ENCODE measurements around the gene CASP7. TPM values are rescaled to one million over a fixed set of nuclear protein-coding genes. Genes with fewer than 3 reads are reported as not detected.

Gene CASP7
- total RNA-seq, 1 donor from 2014 or later: 11.6 TPM

- TF ChIP-seq CTCF (IDR thresholded peaks at IDR 0.05; ENCODE audit: unreplicated experiment): no peak
- Mint-ChIP-seq H3K4me1 (ENCODE audit: low read depth) (peaks cover 1% of the 10 kb centered on the region), H3K27me3 (peaks cover 11% of the 10 kb centered on the region), H3K27ac (no peak overlapping the region), H3K4me3 (ENCODE audit: low read depth) (no peak overlapping the region), H3K36me3 (ENCODE audit: insufficient read depth) (no peaks in the 10 kb centered on the region), H3K9me3 (ENCODE audit: low read depth) (no peaks in the 10 kb centered on the region)
- DNase-seq (ENCODE audit: low spot score, unreplicated experiment): no peak
Observed at GRCh38 chr10:113753020-113753692, 73.4 kb downstream of the CASP7 start.

GRCh38 chr10:113754125-113754524 lies 74.4 kb downstream of the CASP7 start:
- H3K36me3 Mint-ChIP-seq (ENCODE audit: insufficient read depth): no peaks in the 10 kb centered on the region
- no peaks in the 10 kb centered on the region for H3K9me3 Mint-ChIP-seq (ENCODE audit: low read depth)
- H3K27me3 Mint-ChIP-seq: peaks cover 11% of the 10 kb centered on the region
- no peak for DNase-seq (ENCODE audit: low spot score, unreplicated experiment)
- TF ChIP-seq CTCF (IDR thresholded peaks at IDR 0.05; ENCODE audit: unreplicated experiment): no peak
- H3K4me3 Mint-ChIP-seq (ENCODE audit: low read depth): no peak overlapping the region
- H3K4me1 Mint-ChIP-seq (ENCODE audit: low read depth): peaks cover 1% of the 10 kb centered on the region
- H3K27ac Mint-ChIP-seq: no peak overlapping the region

GRCh38 chr10:113754768-113755167 lies 75.1 kb downstream of the CASP7 start:
- H3K9me3 Mint-ChIP-seq (ENCODE audit: low read depth): no peaks in the 10 kb centered on the region
- DNase-seq (ENCODE audit: low spot score, unreplicated experiment): no peak
- H3K27me3 Mint-ChIP-seq: peaks cover 11% of the 10 kb centered on the region
- no peak overlapping the region for H3K4me3 Mint-ChIP-seq (ENCODE audit: low read depth)
- TF ChIP-seq CTCF (IDR thresholded peaks at IDR 0.05; ENCODE audit: unreplicated experiment): no peak
- no peaks in the 10 kb centered on the region for H3K36me3 Mint-ChIP-seq (ENCODE audit: insufficient read depth)
- H3K4me1 Mint-ChIP-seq (ENCODE audit: low read depth): peaks cover 1% of the 10 kb centered on the region
- H3K27ac Mint-ChIP-seq: no peak overlapping the region

- DNase-seq (ENCODE audit: low spot score, unreplicated experiment): no peak
- Mint-ChIP-seq H3K36me3 (ENCODE audit: insufficient read depth) (no peaks in the 10 kb centered on the region), H3K4me1 (ENCODE audit: low read depth) (peaks cover 2% of the 10 kb centered on the region), H3K9me3 (ENCODE audit: low read depth) (no peaks in the 10 kb centered on the region), H3K4me3 (ENCODE audit: low read depth) (no peak overlapping the region), H3K27me3 (peaks cover 11% of the 10 kb centered on the region), H3K27ac (no peak overlapping the region)
- no peak for TF ChIP-seq CTCF (IDR thresholded peaks at IDR 0.05; ENCODE audit: unreplicated experiment)
Observed at GRCh38 chr10:113756940-113757543, 77.3 kb downstream of the CASP7 start.

GRCh38 chr10:113762083-113762482 lies 82.4 kb downstream of the CASP7 start:
- no peak for DNase-seq (ENCODE audit: low spot score, unreplicated experiment)
- no peak for TF ChIP-seq CTCF (IDR thresholded peaks at IDR 0.05; ENCODE audit: unreplicated experiment)
- Mint-ChIP-seq H3K27ac (peak overlapping the region; percentile 74), H3K4me1 (ENCODE audit: low read depth) (peaks cover 15% of the 10 kb centered on the region), H3K9me3 (ENCODE audit: low read depth) (peaks cover 14% of the 10 kb centered on the region), H3K36me3 (ENCODE audit: insufficient read depth) (peaks cover 6% of the 10 kb centered on the region), H3K4me3 (ENCODE audit: low read depth) (no peak overlapping the region), H3K27me3 (no peaks in the 10 kb centered on the region)

Data from progenitor cell of endocrine pancreas (in vitro differentiated cells).